NCI-H226 (cell line): ENCODE data around the gene CETP.
"Not testable (repeated sequence)": the region's sequence is repeated elsewhere in the genome, so short reads cannot be mapped to it uniquely, and the experiment has no call there.

Experiments used
- DNase-seq: peaks from one replicate; pipeline ENCODE4 v3.0.0-alpha.2; 2015

Gene CETP

DNA sequence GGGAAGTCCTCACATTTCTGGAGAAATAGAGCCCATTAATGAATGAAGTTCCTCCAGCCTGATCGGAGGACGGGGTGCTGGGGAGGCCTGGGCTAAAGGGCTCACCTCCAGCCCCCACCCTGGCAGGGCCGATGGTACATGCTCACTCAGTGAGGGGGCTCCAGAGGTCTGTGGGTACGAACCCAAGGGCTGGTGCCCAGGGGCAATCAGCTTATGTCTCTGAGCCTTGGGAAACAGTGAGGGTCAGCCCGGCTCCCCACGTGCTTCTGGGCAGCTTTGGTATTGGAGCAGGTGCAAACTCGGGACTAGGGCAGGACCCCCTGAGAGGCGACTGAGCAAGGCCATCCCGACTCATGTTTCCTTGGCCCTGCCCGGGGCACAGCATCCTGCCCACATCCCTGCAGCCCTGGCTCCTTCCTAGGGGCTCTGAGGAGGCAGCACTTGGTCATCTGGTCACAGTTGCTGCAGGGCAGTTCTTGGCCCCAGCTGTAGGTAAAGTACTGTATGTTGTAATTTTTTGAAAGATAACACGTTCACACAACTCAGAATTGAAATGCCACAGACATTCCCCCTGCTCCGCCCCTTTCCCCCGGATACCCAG lies 969 bp upstream of the CETP start:
- peak; percentile 74 for DNase-seq

DNA sequence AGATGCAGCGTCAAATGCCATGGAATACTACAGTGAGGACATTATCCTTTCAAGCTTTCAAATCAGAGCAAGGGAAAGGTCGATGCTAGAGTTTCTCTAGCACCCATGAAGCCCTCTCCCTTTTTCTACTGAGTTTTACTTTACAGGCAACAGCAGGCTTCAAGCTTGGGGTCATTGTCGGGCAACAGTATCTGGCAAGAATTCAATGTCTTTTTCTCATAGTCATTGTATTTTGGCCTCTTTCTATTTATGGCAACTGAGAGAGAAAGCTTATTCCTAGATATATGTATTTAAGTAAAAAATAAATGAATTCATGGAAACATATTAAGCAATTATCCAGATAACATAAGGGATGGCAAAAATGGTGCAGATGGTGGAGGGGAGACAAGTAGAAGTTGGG lies 364 bp upstream of the CETP start:
- DNase-seq, result no peak

DNA sequence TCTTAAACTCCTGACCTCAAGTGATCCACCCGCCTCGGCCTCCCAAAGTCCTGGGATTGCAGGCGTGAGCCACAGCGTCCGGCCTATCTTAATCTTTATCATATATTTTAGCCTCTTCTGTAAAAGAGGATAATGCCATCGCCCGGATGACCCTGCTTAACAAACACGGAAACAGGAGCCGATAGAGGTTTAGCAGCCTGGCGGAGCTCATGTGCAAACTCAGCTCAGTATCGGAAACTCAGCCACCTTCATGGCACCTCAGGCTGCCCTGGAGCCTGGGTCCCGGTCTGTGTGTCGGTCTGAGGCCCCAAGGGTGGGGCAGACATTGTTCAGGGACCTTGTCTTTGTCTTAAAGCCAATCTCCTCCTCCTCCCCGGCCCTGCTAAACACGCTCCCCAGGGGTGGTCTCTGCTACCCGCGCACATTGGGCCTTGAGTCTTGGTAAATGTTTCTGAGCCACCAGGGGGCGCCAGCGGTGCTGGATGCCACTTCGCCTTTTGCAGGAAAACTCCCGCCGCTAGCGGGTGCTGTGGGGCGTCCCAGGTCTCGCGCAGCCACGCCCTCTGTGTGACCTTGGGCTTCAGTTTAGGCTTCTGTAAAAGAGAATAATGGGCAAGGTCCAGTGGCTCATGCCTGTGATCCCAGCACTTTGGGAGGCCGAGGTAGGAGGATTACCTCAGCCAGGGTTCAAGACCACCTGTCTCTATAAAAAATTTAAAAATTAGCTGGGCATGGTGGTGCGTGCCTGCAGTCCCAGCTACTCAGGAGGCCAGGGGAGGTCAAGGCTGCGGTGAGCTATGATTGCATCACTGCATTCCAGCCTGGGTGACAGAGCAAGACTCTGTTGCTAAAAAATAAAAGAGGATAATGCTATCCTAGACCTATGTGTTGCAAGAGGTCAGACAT lies 2.7 kb downstream of the CETP start:
- peak; percentile 86 for DNase-seq

DNA sequence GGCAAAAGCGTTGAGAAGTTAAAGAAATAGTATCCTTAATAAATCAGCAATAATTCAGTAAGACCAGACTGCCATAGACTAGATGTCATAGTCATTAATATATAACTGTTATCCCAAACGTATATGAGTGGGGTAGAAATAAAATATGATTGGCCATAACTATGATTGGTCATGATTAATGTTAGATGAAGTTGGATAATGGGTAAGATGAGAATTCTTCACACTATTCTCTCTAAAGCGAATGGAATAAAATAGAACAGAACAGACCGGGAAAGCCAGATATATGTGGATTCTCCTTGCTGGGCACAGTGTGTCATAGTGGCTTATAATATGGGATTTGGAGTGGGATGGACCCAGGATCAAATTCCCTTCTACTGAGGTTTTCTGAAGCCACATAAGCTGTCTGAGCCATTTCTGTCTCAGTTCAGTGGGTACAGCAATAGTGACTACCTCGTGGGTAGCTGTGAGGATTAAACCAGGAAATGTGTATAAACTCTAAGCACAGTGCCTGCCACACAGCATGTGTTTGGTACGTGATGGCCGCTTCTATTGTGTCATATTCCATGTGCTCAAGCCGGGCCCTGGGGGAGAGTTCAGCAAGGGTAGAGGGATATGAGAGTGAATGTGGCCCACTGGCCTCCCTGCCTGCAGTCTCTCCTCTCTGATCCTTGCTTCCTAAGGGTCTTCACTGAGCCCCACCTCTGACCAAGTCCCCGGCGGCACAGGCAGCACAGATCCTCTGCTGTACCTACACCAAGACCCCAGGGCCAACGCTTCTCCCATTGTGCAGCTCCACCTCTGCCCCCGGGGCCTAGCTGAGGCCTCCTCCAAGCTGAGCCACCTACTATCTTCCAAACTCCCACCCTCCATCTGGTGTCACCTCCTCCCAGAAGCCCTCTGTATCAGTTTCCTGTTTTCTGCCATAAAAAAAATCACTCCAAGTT lies 3.7 kb downstream of the CETP start:
- no peak for DNase-seq

DNA sequence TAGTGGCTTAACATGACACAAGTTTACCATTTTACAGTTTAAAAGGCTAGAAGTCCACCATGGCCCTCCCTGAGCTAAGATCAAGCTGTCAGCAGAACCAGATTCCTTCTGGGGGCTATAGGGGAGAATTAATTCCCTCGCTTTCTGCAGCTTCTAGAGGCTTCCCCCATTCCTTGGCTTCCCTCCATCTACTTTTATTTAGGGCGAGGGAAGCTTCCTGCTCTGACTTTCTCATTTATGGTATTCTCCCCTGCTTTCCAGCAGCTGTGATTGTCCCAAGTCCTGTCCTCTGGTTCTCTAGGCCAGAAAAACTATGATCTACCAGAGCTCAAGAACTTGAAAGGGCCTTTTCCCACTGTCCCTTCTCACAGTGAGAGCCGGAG lies 4.3 kb downstream of the CETP start:
- DNase-seq, result no peak

DNA sequence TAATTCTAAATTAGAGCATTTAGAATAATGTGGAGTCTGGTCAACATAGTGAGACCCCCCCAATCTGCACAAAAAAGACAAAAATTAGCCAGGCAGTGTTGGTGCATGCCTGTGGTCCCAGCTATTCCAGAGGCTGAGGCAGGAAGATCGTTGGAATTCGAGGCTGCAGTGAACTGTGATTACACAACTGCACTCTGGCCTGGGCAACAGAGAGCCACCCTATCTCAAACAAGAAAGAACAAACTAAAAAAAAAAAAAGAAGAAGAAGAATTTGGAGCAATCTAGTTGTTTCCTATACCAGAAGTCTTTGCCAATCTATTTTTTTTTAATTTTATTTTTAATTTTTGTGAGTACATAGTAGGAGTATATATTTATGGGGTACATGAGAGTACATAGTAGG lies 6.0 kb downstream of the CETP start:
- DNase-seq, result peak; percentile 62

DNA sequence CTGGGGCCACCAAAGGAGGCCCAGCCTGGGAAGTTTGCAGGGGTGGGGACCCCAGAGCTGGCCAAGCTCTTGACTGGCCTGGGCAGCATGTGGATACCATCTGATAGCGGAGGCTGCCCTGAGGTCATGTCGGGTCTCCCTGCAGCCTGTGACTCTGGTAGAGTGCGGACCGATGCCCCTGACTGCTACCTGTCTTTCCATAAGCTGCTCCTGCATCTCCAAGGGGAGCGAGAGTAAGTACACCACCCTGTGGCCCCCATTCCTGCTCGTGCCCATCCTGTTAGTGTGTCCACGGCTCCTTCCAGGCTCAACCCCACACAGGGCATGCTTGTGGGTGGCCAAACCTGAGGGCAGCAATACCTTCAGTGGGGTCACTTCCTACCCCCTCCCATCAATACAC lies 8.0 kb downstream of the CETP start:
- DNase-seq, result no peak

DNA sequence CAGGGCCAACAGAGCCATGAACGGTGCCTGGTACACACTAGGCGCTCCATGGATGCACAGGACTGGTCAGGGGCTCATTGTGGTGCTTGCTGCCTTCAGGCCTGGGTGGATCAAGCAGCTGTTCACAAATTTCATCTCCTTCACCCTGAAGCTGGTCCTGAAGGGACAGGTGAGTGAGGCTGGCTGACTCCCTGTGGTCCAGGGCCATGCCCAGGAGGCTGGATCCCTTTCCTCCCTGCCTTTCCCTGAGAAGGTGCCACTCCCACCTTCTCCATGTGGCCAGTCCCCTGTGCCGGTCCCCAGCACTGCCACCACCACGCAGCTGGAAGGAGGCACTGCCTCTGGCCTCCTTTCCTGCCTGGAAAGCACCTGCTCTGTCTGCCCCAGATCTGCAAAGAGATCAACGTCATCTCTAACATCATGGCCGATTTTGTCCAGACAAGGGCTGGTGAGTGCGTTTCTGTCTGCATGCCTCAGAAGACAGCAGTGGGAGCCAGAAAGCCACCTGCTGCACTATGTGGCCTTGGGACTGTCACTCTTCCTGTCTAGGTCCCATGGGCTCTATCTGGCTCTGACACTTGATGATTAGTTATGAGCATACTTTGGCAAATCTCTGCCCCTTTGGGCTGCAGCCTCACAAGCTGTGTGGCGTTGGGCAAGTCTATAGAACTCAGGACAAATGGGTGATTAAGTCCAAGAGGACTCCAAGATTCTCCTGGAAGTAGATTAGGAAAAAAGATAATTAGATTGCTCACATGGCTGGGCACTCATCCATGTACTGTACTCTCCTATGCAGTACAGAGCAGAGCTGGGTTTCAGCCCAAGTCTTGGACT lies 9.4 kb downstream of the CETP start:
- DNase-seq, result no peak

DNA sequence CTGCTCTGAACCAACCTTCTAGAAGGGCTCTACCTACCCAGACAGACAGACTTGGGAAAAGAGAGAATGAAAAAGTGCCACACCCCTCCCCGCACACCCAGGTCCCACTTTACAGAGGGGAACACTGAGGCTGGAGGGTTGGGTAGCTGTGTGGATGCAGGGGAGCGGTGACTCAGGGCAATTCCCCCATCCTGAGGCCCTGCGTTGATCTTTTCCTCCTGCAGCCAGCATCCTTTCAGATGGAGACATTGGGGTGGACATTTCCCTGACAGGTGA lies 10.0 kb downstream of the CETP start:
- no peak for DNase-seq

DNA sequence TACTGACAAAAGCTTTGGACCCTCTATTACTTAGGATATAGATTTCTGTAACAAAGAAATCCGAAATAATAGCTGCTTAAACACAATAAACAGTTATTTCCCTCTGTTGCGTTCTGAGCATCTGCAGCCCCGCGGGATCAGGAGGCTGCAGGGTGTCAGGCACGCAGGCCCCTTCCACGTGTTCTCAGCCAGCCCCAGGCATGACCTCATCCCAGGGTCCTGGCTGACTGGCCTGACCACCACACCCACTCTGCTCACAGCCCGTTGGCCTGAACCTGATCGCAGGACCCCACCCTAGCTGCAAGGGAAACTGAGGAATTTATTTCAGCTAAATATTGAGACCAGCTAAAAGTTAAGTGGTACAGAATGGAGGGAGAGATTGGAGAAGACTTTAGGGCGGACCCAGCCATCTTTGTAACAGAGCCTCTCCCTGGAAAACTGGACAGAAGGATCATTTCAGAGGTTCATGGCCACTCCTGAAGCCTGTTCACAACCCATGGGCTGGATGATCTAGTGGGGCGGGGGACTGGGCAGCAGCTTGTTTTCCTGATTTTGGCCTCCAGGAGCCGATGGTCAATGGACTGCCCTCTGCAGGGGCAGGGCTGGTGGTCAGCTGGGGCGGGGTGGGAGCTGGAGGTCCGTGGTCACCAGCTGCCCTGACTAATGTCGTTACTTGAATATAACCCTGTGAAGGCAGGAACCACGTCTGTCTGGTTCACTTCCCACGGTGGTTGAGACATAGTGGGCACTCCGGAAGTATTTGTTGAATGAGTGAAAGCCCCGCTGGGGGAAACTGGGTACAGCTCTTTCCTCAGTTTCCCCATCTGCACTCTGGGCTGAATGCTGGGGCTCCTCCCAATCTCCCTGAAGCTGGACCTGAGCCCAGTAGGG lies 10.9 kb downstream of the CETP start:
- no peak for DNase-seq

DNA sequence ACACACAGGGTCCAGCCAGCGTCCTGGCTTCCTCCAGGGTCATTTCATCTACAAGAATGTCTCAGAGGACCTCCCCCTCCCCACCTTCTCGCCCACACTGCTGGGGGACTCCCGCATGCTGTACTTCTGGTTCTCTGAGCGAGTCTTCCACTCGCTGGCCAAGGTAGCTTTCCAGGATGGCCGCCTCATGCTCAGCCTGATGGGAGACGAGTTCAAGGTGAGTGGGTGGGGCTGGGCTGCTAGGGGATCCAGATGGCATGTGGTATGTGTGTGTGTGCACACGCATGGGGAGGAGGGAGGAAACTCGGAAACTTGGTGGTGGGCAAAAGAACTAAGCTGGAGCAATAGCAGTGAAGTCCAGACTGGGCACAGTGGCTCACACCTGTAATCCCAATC lies 11.5 kb downstream of the CETP start:
- DNase-seq, result no peak

DNA sequence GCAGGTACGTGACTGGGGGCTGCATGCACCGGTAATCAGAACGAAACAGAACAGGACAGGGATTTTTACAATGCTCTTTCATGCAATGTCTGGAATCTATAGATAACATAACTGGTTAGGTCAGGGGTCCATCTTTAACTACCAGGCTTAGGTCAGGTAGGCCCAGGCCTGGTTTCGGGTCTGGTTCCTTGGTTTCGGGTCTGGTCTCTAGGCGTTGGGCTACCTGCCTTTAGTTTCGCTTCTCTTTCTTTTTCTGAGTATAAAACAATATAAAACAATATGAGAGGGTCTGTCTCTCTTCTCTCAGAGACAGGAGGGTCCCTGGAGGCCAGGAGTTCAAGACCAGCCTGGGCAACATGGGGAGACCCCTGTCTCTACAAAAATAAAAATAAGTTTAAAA lies 12.1 kb downstream of the CETP start:
- DNase-seq, result not testable (repeated sequence)

DNA sequence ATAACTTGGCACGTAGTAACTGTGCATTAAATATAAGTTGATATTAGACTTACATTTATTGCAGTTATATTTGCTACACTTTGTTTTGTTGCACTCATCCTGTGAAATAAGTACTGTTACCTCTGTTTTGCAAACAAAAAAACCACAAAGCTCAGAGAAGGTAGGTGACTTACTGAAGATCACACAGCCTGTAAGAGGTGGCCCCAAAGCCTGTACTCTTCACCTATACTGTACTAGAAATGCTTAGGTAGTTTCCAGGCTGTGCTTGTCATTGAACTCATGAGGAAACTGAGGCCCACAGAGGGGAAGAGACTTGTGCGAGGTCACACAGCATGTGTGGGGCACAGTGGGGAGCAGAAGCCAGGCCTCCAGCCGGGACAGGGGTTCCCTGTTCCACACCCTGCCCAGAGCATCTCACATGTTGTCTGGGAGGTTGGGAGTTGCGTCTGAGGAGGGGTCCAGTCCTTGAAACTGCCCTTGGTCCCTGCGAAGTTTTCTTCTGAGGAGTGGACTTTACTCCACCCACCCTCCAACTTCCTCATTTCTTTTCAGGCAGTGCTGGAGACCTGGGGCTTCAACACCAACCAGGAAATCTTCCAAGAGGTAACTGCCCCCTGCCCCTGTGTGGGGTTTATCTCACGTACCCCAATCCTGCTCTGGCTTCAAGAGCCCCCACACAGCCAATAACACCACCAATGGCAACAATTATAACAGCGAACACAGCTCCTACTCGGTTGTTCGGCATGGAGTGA lies 13.0 kb downstream of the CETP start:
- no peak for DNase-seq

DNA sequence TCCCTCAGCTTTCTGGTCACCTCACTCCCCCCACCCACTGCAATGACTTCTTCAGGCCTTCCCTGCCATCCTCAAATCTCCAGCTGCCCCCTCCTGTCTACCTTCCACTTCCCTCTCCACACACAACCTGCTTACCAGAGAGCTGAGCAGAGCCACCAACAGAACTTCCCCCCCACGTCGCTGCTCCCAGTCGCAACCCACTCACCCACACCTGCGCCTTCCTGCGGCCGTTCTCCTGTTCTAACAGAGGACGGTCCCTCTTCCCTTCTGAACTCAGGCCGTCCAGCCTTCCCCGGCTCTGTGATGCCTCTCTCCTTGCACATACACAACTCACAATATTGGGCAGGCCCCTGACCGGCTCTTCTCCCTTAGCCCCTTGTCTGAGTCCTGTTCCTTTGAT lies 14.0 kb downstream of the CETP start:
- DNase-seq, result no peak

DNA sequence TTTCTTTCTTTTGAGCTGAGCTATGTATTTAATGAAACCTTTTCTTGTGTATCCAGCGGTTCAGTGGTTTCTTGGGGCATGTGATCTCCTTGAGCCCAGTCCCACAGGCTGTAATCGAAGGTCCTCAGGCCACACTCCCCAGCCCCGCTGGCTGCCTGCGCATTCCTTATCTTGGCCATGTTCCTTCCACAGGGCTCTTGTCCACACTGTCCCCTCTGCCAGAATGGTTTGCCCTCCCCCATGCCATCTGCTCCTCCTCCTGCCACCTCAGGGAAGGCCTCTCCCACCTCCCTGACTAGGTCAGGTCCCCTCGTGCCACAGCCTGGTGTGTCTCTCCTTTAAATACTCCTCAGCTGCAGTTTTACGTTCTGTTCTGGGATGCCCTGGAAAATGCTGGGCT lies 15.5 kb downstream of the CETP start:
- no peak for DNase-seq

DNA sequence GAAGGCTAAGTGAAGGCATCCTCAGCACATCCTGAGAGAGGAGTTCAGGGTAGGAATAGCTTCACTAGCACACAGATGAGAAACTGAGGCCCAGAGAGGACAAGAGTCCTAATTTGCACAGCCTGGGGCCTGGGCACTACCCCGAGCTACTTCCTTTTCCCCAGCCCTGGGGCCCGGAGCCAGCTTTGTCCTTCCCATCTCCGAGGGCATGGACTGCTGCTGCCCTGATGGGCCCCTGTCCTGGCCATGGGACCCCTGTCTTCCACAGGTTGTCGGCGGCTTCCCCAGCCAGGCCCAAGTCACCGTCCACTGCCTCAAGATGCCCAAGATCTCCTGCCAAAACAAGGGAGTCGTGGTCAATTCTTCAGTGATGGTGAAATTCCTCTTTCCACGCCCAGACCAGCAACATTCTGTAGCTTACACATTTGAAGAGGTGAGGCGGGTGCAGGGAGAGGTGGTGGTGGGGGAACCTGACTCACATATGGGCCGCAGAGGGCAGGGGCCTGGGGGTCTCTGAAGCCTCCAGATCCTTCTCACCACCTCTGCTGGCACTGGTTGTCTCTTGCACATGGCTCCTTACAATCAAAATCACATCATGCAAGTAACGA lies 16.2 kb downstream of the CETP start:
- no peak for DNase-seq

DNA sequence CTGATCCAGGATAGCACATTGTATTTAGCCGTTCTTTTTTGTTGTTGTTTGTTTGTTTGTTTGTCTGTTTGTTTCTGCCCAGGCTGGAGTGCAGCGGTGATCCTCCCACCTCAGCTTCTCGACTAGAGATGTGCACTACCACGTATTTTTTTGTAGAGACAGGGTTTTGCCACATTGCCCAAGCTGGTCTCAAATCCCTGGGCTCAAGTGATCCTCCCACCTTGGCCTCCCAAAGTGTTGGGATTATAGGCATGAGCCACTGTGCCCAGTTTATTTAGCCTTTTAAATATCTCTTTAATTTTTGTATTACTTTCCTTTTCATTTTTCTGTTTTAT lies 18.4 kb downstream of the CETP start:
- DNase-seq, result no peak

DNA sequence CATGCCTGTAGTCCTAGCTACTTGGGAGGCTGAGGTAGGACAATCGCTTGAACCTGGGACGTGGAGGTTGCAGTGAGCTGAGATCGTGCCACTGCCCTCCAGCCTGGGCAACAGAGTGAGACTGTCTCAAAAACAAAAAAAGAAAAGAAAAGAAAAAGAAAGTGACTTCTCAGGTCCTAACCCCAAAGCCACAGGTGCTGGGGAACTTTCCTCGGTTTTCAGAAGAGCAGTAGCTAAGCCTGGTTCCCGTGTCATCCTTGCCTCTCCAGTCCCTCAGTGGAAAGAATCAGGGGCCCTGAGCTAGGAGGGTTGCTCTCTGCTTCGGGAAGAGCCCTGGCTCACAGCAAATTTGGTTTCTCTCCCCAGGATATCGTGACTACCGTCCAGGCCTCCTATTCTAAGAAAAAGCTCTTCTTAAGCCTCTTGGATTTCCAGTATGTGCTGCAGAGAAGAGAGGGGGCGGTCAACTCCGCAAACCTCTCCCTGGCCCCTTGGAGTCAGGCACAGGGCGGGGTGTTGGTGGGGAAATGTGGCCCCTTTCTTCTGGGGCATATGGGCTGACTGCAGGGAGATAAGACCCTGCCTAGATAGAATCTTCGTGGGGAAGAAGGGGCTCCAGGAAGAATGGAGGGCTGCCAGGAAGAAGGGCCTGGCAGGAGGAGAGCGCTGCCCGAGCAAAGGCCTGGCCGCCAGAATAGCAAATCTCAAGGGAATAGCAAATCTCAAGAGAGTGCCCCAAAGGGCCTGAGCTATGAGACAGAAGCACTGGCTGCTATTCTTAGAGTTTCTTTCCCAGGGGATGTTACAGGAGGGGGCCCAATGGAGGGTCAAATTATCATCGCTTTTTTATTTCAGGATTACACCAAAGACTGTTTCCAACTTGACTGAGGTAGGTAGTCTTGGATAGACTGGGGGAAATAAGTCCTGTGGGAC lies 19.3 kb downstream of the CETP start:
- no peak for DNase-seq

DNA sequence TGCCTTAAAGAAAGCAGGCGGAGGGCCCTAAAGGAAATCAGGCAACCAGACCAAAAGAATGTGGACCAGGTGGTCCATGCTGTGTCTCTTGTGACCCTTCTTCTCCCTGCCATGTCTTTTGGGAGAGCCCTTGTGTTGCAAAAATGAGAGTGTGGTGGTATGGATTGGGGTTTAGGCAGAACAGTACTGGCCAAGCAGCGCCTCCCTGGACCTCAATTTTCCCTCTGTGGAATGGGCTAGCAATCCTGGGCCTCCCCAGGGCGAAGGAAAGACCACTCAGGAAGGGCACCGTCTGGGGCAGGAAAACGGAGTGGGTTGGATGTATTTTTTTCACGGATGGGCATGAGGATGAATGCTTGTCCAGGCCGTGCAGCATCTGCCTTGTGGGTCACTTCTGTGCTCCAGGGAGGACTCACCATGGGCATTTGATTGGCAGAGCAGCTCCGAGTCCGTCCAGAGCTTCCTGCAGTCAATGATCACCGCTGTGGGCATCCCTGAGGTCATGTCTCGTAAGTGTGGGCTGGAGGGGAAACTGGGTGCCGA lies 20.1 kb downstream of the CETP start:
- no peak for DNase-seq
